ENCODE results near the gene IGFALS. TPM values are rescaled to one million over a fixed set of nuclear protein-coding genes. Genes with fewer than 3 reads are reported as not detected.

IGFALS gene
- total RNA-seq, 3 donors from 2014 or later (not counting 1 experiment from before 2014, with no cell fraction given): 0.47 to 1.1 (median 0.70) TPM

- Mint-ChIP-seq H3K4me1 (peaks cover 7% of the 10 kb centered on the region in 2 donors), H3K36me3 (peaks cover 5% of the 10 kb centered on the region), H3K9me3 (no peaks in the 10 kb centered on the region), H3K27me3 (ENCODE audit: low read depth in 2 of 2) (no peaks in the 10 kb centered on the region), H3K4me3 (no peak overlapping the region), H3K27ac (no peak overlapping the region)
- Histone ChIP-seq H3K27ac (ENCODE audit: low read length) (no peak overlapping the region), H3K9me3 (ENCODE audit: control insufficient read depth, insufficient read depth, low read length) (no peaks in the 10 kb centered on the region), H3K4me1 (ENCODE audit: control insufficient read depth, insufficient read depth, low read length) (no peaks in the 10 kb centered on the region), H3K4me3 (ENCODE audit: low read length) (no peak overlapping the region), H3K36me3 (ENCODE audit: control insufficient read depth, insufficient read depth, low read length) (peaks cover 59% of the 10 kb centered on the region), H3K27me3 (ENCODE audit: control insufficient read depth, insufficient read depth, low read length) (no peaks in the 10 kb centered on the region)
- intact Hi-C loops (cut with micrococcal nuclease): no loop called here
- 97% methylated on average over 29 of the region's 29 CpGs for WGBS (ENCODE audit: insufficient coverage)
- no peak for ATAC-seq
- TF ChIP-seq, protein P1, sequence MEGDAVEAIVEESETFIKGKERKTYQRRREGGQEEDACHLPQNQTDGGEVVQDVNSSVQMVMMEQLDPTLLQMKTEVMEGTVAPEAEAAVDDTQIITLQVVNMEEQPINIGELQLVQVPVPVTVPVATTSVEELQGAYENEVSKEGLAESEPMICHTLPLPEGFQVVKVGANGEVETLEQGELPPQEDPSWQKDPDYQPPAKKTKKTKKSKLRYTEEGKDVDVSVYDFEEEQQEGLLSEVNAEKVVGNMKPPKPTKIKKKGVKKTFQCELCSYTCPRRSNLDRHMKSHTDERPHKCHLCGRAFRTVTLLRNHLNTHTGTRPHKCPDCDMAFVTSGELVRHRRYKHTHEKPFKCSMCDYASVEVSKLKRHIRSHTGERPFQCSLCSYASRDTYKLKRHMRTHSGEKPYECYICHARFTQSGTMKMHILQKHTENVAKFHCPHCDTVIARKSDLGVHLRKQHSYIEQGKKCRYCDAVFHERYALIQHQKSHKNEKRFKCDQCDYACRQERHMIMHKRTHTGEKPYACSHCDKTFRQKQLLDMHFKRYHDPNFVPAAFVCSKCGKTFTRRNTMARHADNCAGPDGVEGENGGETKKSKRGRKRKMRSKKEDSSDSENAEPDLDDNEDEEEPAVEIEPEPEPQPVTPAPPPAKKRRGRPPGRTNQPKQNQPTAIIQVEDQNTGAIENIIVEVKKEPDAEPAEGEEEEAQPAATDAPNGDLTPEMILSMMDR (IDR thresholded peaks at IDR 0.05): no peak
- no peak for DNase-seq
Observed at GRCh38 chr16:1745900-1746692, 47.4 kb downstream of the IGFALS start.

DNA sequence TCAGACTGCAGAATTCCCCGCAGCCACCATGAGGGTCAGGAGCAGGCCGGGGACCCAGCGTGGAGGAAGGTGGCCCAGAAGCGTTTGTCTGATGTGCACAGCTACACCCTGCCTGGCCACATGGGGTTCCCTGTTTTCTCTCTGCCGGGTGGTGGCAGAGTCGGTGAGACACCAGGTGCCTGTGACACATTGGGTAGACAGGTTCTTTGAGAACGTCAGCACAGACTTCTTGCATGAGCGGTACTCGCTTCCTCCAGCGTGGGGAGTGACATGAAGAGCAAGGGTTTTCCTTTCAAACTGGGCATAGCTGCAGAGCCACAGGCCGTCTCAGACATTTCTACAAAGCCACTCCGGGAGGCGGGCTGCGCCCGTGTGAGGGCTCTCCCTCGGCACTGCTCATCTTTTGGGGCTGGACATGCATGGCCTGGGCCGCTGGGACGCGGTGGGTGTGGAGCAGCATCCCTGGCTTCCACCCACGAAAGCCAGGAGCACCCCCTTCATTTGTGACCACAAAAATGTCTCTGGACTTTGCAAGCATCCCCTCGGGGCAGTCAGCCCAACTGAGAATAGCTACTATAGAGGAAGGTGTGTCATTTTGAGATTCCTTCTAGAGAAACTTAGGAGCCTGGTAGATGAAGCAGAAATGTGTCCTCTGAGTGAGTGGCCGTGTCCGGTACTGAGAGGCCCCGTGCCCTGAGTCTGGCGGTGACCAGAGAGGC, 48.2 kb downstream of the IGFALS start:
- H3K9me3 Mint-ChIP-seq: no peaks in the 10 kb centered on the region
- H3K27me3 Mint-ChIP-seq (ENCODE audit: low read depth in 2 of 2): no peaks in the 10 kb centered on the region
- no peak for DNase-seq
- intact Hi-C loops (cut with micrococcal nuclease): no loop called here
- no peak overlapping the region for H3K4me3 Mint-ChIP-seq
- H3K36me3 ChIP-seq (ENCODE audit: control insufficient read depth, insufficient read depth, low read length): peaks cover 60% of the 10 kb centered on the region
- no peak overlapping the region for H3K4me3 ChIP-seq (ENCODE audit: low read length)
- no peak for ATAC-seq
- no peaks in the 10 kb centered on the region for H3K9me3 ChIP-seq (ENCODE audit: control insufficient read depth, insufficient read depth, low read length)
- H3K36me3 Mint-ChIP-seq: peaks cover 5% of the 10 kb centered on the region
- H3K27ac ChIP-seq (ENCODE audit: low read length): no peak overlapping the region
- TF ChIP-seq, protein P1 (IDR thresholded peaks at IDR 0.05): no peak
- peak overlapping the region in 1 of 2 donors; percentile 32 for H3K27ac Mint-ChIP-seq
- 94% methylated on average over 25 of the region's 25 CpGs for WGBS (ENCODE audit: insufficient coverage)
- peaks cover 7% of the 10 kb centered on the region in 2 donors for H3K4me1 Mint-ChIP-seq
- no peaks in the 10 kb centered on the region for H3K27me3 ChIP-seq (ENCODE audit: control insufficient read depth, insufficient read depth, low read length)
- H3K4me1 ChIP-seq (ENCODE audit: control insufficient read depth, insufficient read depth, low read length): no peaks in the 10 kb centered on the region

DNA sequence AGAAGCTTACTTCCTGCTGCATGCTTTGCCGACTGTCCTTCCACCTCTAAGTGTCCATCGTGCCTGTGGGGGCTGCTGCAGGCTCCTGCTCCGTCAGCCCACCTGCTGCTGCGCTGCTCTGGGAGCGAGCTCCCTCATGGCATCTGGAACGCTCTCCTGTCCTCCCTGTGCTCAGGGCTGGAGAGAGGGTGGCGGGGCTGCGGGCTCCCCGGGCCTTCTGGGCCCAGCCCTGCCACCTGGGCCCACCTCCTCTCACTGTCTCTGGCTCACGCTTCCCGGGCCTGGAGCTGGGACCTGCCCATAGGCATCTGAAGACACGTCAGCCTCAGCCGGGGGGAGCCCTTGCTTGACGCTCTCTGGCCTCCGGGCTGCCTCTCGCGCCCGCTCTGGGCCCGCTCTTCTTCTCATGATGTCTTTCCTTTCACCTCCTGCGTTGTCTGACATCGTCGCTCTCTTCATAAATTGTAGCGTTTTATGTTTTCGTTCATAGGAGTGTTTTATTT, 49.1 kb downstream of the IGFALS start:
- intact Hi-C loops (cut with micrococcal nuclease): no loop called here
- Histone ChIP-seq H3K4me3 (ENCODE audit: low read length) (no peak overlapping the region), H3K27ac (ENCODE audit: low read length) (no peak overlapping the region), H3K9me3 (ENCODE audit: control insufficient read depth, insufficient read depth, low read length) (no peaks in the 10 kb centered on the region), H3K36me3 (ENCODE audit: control insufficient read depth, insufficient read depth, low read length) (peaks cover 55% of the 10 kb centered on the region), H3K4me1 (ENCODE audit: control insufficient read depth, insufficient read depth, low read length) (no peaks in the 10 kb centered on the region), H3K27me3 (ENCODE audit: control insufficient read depth, insufficient read depth, low read length) (no peaks in the 10 kb centered on the region)
- 95% methylated on average over 19 of the region's 24 CpGs for WGBS (ENCODE audit: insufficient coverage)
- TF ChIP-seq, protein P1 (IDR thresholded peaks at IDR 0.05): no peak
- H3K36me3 Mint-ChIP-seq: peaks cover 5% of the 10 kb centered on the region
- no peak overlapping the region for H3K4me3 Mint-ChIP-seq
- no peak for ATAC-seq
- H3K27ac Mint-ChIP-seq: peak overlapping the region in 1 of 2 donors; percentile 32
- H3K9me3 Mint-ChIP-seq: no peaks in the 10 kb centered on the region
- no peak for DNase-seq
- peaks cover 7% of the 10 kb centered on the region in 2 donors for H3K4me1 Mint-ChIP-seq
- H3K27me3 Mint-ChIP-seq (ENCODE audit: low read depth in 2 of 2): no peaks in the 10 kb centered on the region
